H1 (cell line): ENCODE measurements around the gene LITAF. TPM values are rescaled to one million over a fixed set of nuclear protein-coding genes. Genes with fewer than 3 reads are reported as not detected.

Experiments used
- CTCF ChIA-PET: fragments of 300-600 bp; sonication (Branson Sonifier 250); formaldehyde crosslinking; loops from one replicate; lab custom pipeline; 2021; ENCODE audit not compliant: partially characterized antibody; lab: Charles Lee
- POLR2A ChIA-PET: fragments of 300-600 bp; sonication (Branson Sonifier 250); formaldehyde crosslinking; loops from one replicate; lab custom pipeline; 2021; ENCODE audit warnings: inconsistent platforms; ENCODE audit not compliant: partially characterized antibody; lab: Charles Lee
- DNase-seq, 2 experiments: peaks; one replicate each; pipeline versions ENCODE4 v3.0.0 to v3.0.0-alpha.2; 2010 to 2022; ENCODE audit warnings: low spot score in 2 of 2, low read depth in 1 of 2, mixed read lengths in 1 of 2
- FAIRE-seq: peaks from 2 replicates; lab custom pipeline; 2011; peaks lifted over from hg19 to GRCh38; lab: Jason Lieb, UNC
- H2AFZ ChIP-seq: 2 replicates; pipeline ENCODE4 v1.8.1; 2012; ENCODE audit warnings: low read length, inconsistent platforms
- H2AK5ac ChIP-seq: 2 replicates; pipeline ENCODE4 v1.6.1; 2013; ENCODE audit warnings: low read depth, low read length
- H2BK120ac ChIP-seq: replicated peaks from 2 replicates; pipeline ENCODE3; 2013; ENCODE audit warnings: low read depth, low read length, inconsistent platforms
- H2BK12ac ChIP-seq: 2 replicates; pipeline ENCODE4 v1.6.1; 2013; ENCODE audit warnings: low read depth, low read length
- H2BK15ac ChIP-seq: 2 replicates; pipeline ENCODE4 v1.6.1; 2013; ENCODE audit warnings: low read length
- H2BK20ac ChIP-seq: 2 replicates; pipeline ENCODE4 v1.6.1; 2013; ENCODE audit warnings: low read length
- H2BK5ac ChIP-seq: 2 replicates; pipeline ENCODE4 v1.6.1; 2013; ENCODE audit warnings: low read depth, low read length
- H3K14ac ChIP-seq: 2 replicates; pipeline ENCODE4 v1.6.1; 2013; ENCODE audit warnings: inconsistent platforms; ENCODE audit not compliant: insufficient read length
- H3K18ac ChIP-seq: 2 replicates; pipeline ENCODE4 v1.6.1; 2013; ENCODE audit warnings: low read length; ENCODE audit errors: extremely low read depth
- H3K23ac ChIP-seq: 2 replicates; pipeline ENCODE4 v1.6.1; 2013; ENCODE audit warnings: inconsistent platforms; ENCODE audit not compliant: insufficient read length
- H3K23me2 ChIP-seq: 2 replicates; pipeline ENCODE4 v1.6.1; 2013; ENCODE audit warnings: low read depth, low read length
- H3K27ac ChIP-seq: 2 replicates; pipeline ENCODE4 v1.6.1; 2011; ENCODE audit warnings: low read depth, low read length, inconsistent platforms
- H3K27me3 ChIP-seq, 4 experiments: replicated peaks in 1 of 4; 1 replicate in 1 of 4; 2 replicates in 3 of 4; pipeline versions ENCODE4 v1.6.1 to v1.8.1; 2011 to 2013; ENCODE audit warnings: low read length in 3 of 4, mild to moderate bottlenecking in 3 of 4, inconsistent platforms in 2 of 4, mixed read lengths in 2 of 4, moderate library complexity in 1 of 4; ENCODE audit not compliant: control insufficient read depth in 3 of 4, insufficient read depth in 3 of 4; ENCODE audit errors: extremely low read depth in 1 of 4
- H3K36me3 ChIP-seq, 4 experiments: 2 replicates each; pipeline versions ENCODE4 v1.6.1 to v1.8.1; 2011 to 2013; ENCODE audit warnings: mild to moderate bottlenecking in 4 of 4, low read length in 3 of 4, moderate library complexity in 2 of 4, control low read depth in 1 of 4, inconsistent platforms in 1 of 4; ENCODE audit not compliant: insufficient read depth in 4 of 4, control insufficient read depth in 2 of 4
- H3K4ac ChIP-seq: replicated peaks from 2 replicates; pipeline ENCODE3; 2013; ENCODE audit warnings: low read length, low read depth, mixed read lengths, inconsistent platforms; ENCODE audit not compliant: insufficient read length
- H3K4me1 ChIP-seq, 4 experiments: replicated peaks in 1 of 4; 1 replicate in 1 of 4; 2 replicates in 3 of 4; pipeline versions ENCODE4 v1.6.1 to v1.8.1; 2011 to 2013; ENCODE audit warnings: low read length in 3 of 4, inconsistent platforms in 2 of 4, mixed read lengths in 1 of 4; ENCODE audit not compliant: insufficient read depth in 4 of 4, control insufficient read depth in 3 of 4
- H3K4me2 ChIP-seq, 2 experiments: 2 replicates each; pipeline versions ENCODE4 v1.6.1 to v1.8.1; 2011 to 2013; ENCODE audit warnings: low read depth in 2 of 2, low read length in 2 of 2, control low read depth in 1 of 2, inconsistent platforms in 1 of 2, mild to moderate bottlenecking in 1 of 2; ENCODE audit not compliant: insufficient read depth in 1 of 2
- H3K4me3 ChIP-seq, 4 experiments: fragments of 200-600, 300-600 bp in 1 of 4; sonication (generic), shearing (Covaris generic), sonication (Bioruptor Twin) in 1 of 4; 2 replicates each; pipeline versions ENCODE4 v1.5.1 to v1.8.1; 2011 to 2016; ENCODE audit warnings: low read length in 4 of 4, low read depth in 3 of 4, control low read depth in 2 of 4, inconsistent platforms in 2 of 4, mild to moderate bottlenecking in 2 of 4, mixed read lengths in 1 of 4, moderate library complexity in 1 of 4; ENCODE audit not compliant: insufficient read depth in 2 of 4; ENCODE audit errors: extremely low read depth in 1 of 4
- H3K56ac ChIP-seq: replicated peaks from 2 replicates; pipeline ENCODE3; 2013; ENCODE audit warnings: low read depth, mild to moderate bottlenecking, mixed read lengths, low read length, inconsistent platforms; ENCODE audit not compliant: insufficient read length
- H3K79me1 ChIP-seq: 2 replicates; pipeline ENCODE4 v1.6.1; 2013; ENCODE audit warnings: low read depth, low read length, control low read depth
- H3K79me2 ChIP-seq, 2 experiments: 2 replicates each; pipeline versions ENCODE4 v1.6.1 to v1.8.1; 2012 to 2013; ENCODE audit warnings: low read length in 2 of 2, mild to moderate bottlenecking in 2 of 2, inconsistent platforms in 1 of 2; ENCODE audit not compliant: insufficient read depth in 2 of 2, control insufficient read depth in 1 of 2
- H3K9ac ChIP-seq, 4 experiments: replicated peaks in 1 of 4; 1 replicate in 1 of 4; 2 replicates in 3 of 4; pipeline versions ENCODE4 v1.6.1 to v1.8.1; 2011 to 2013; ENCODE audit warnings: low read depth in 3 of 4, low read length in 3 of 4, control low read depth in 2 of 4, mild to moderate bottlenecking in 2 of 4, moderate library complexity in 2 of 4, inconsistent platforms in 1 of 4; ENCODE audit errors: extremely low read depth in 1 of 4
- H3K9me3 ChIP-seq, 2 experiments: 2 replicates each; pipeline versions ENCODE4 v1.6.1 to v1.8.1; 2012 to 2013; ENCODE audit warnings: mild to moderate bottlenecking in 2 of 2, moderate library complexity in 2 of 2, control low read depth in 1 of 2, inconsistent platforms in 1 of 2, low read depth in 1 of 2, low read length in 1 of 2, mixed read lengths in 1 of 2; ENCODE audit not compliant: insufficient read depth in 2 of 2
- H4K20me1 ChIP-seq, 2 experiments: replicated peaks in 1 of 2; 2 replicates each; pipeline versions ENCODE3 to v1.8.1; 2011 to 2013; ENCODE audit warnings: inconsistent platforms in 2 of 2, low read length in 2 of 2, mild to moderate bottlenecking in 1 of 2; ENCODE audit not compliant: insufficient read depth in 2 of 2, control insufficient read depth in 1 of 2
- H4K5ac ChIP-seq: 2 replicates; pipeline ENCODE4 v1.6.1; 2013; ENCODE audit warnings: low read length, low read depth, mixed read lengths, inconsistent platforms; ENCODE audit not compliant: insufficient read length
- H4K8ac ChIP-seq: 2 replicates; pipeline ENCODE4 v1.8.0; 2013; ENCODE audit warnings: mild to moderate bottlenecking, moderate library complexity, low read length, inconsistent platforms; ENCODE audit not compliant: insufficient read depth; ENCODE audit errors: extremely low read depth
- H4K91ac ChIP-seq: replicated peaks from 2 replicates; pipeline ENCODE3; 2013; ENCODE audit warnings: low read length, mixed read lengths, inconsistent platforms; ENCODE audit not compliant: insufficient read length
- CBX8 ChIP-seq: fragments of 300-800, 300-1000 bp; sonication (generic); IDR thresholded peaks from 2 replicates; pipeline ENCODE4 v1.7.1; 2016; ENCODE audit warnings: low read depth, low read length, borderline replicate concordance
- CTCF ChIP-seq, 3 experiments: IDR thresholded peaks; 1 replicate in 2 of 3; 2 replicates in 1 of 3; pipeline versions ENCODE4 v1.5.1 to v1.6.1; 2011; ENCODE audit warnings: low read length in 3 of 3, mild to moderate bottlenecking in 3 of 3, inconsistent platforms in 2 of 3, low read depth in 1 of 3, moderate library complexity in 1 of 3; ENCODE audit not compliant: insufficient read depth in 1 of 3; ENCODE audit errors: control extremely low read depth in 1 of 3
- EGR1 ChIP-seq: IDR thresholded peaks from 2 replicates; pipeline ENCODE4 v1.6.1; 2011; ENCODE audit warnings: low read depth, low read length, borderline replicate concordance
- POU5F1 ChIP-seq: IDR thresholded peaks from 2 replicates; pipeline ENCODE4 v1.6.1; 2011; ENCODE audit warnings: low read depth, mild to moderate bottlenecking, low read length, moderate library complexity
- RFX5 ChIP-seq: IDR thresholded peaks from 2 replicates; pipeline ENCODE4 v1.6.1; 2011; ENCODE audit warnings: low read depth, low read length, improper control_type of control experiment, borderline replicate concordance
- RXRA ChIP-seq: IDR thresholded peaks from 2 replicates; pipeline ENCODE4 v1.6.1; 2011; ENCODE audit warnings: low read depth, mild to moderate bottlenecking, low read length, moderate library complexity; ENCODE audit not compliant: insufficient read depth
- SP4 ChIP-seq: IDR thresholded peaks from 2 replicates; pipeline ENCODE4 v1.6.1; 2012; ENCODE audit warnings: low read length, inconsistent platforms
- SUZ12 ChIP-seq: fragments of 200-600 bp; sonication (generic); IDR thresholded peaks from 2 replicates; pipeline ENCODE4 v1.6.1; 2012; ENCODE audit warnings: mild to moderate bottlenecking, inconsistent platforms, low read length, moderate library complexity, mixed read lengths
- TAF7 ChIP-seq: optimal IDR thresholded peaks from 2 replicates; pipeline ENCODE3; 2011; ENCODE audit warnings: low read depth, mild to moderate bottlenecking, inconsistent platforms, low read length, moderate library complexity, borderline replicate concordance
- TBP ChIP-seq: IDR thresholded peaks from 2 replicates; pipeline ENCODE4 v1.6.1; 2011; ENCODE audit warnings: low read depth, low read length, improper control_type of control experiment
- WGBS, 2 experiments: shearing (Covaris generic) in 1 of 2; methylation state at CpG; one replicate each; pipeline versions ENCODE4 v1.1.6 to v1.1.7; 2013 to 2015; ENCODE audit warnings: low lambda C conversion rate in 2 of 2, mixed read lengths in 2 of 2, inconsistent platforms in 1 of 2, low coverage in 1 of 2, missing lambda C conversion rate in 1 of 2; ENCODE audit not compliant: insufficient replicate concordance in 2 of 2, insufficient coverage in 1 of 2, insufficient read length in 1 of 2; ENCODE audit errors: extremely low coverage in 1 of 2, missing lambda C conversion rate in 1 of 2; 5-methylcytosine and 5-hydroxymethylcytosine counted together
- polyA plus RNA-seq, 7 experiments: library from polyadenylated mRNA; depleted of rRNA in 3 of 7; stranded (reverse) in 5 of 7; unstranded in 2 of 7; fragments of >200 nt in 5 of 7; fragments of 200-250 nt in 2 of 7; gene quantifications; 1 replicate in 5 of 7; 2 replicates in 1 of 7; 4 replicates in 1 of 7; pipeline versions ENCODE4 v1.2.1 to v1.2.3, GENCODE V29; 2011 to 2013; ENCODE audit warnings: missing spikeins in 2 of 7, mixed read lengths in 2 of 7
- total RNA-seq: library from RNA; stranded (reverse); fragmentation: NEBNext Ultra II Directional; extraction: Animal tissue kit (Norgen Biotek cat#: 25700); gene quantifications from 2 replicates; pipeline ENCODE4 v1.2.1, GENCODE V29; 2021

Gene LITAF
- total and polyA plus RNA-seq, 2 of the 8 experiments (the other 6 are each of a cell fraction or from before 2014, with no cell fraction given) = 165 to 205 TPM

GRCh38 chr16:11550791-11551498, 35.8 kb downstream of the LITAF start:
- H4K20me1 ChIP-seq = no peaks in the 10 kb centered on the region
- H3K79me2 ChIP-seq = no peaks in the 10 kb centered on the region
- no peak overlapping the region for H3K56ac ChIP-seq
- H3K23me2 ChIP-seq = no peaks in the 10 kb centered on the region
- no peak overlapping the region for H3K4me3 ChIP-seq
- no peak overlapping the region for H2BK12ac ChIP-seq
- H3K4ac ChIP-seq = no peak overlapping the region
- H2AK5ac ChIP-seq = no peak overlapping the region
- peaks cover 9 to 83% (median 33%) of the 10 kb centered on the region in 4 experiments; a peak in 6 of 8 replicates for H3K36me3 ChIP-seq
- H3K4me1 ChIP-seq = no peaks in the 10 kb centered on the region
- no peaks in the 10 kb centered on the region; a peak in 1 of 7 replicates for H3K27me3 ChIP-seq
- H4K91ac ChIP-seq = no peak overlapping the region
- ChIA-PET POLR2A (no interaction called here), CTCF (interaction anchor here (1.9 kb wide), 1 partner anchor 19 kb away, joined by 9 read pairs; no protein-coding TSS in a partner anchor)
- no peak overlapping the region for H3K4me2 ChIP-seq
- H4K8ac ChIP-seq = no peak overlapping the region
- H4K5ac ChIP-seq = no peak overlapping the region
- no peak overlapping the region for H3K23ac ChIP-seq
- no peak overlapping the region for H2AFZ ChIP-seq
- no peak overlapping the region for H3K27ac ChIP-seq
- no peak overlapping the region for H2BK120ac ChIP-seq
- FAIRE-seq (no peak), DNase-seq (no peak)
- H3K14ac ChIP-seq = no peak overlapping the region
- H3K9ac ChIP-seq = no peak overlapping the region
- H3K79me1 ChIP-seq = no peaks in the 10 kb centered on the region
- WGBS, 2 experiments = 92% methylated on average over 13 of the region's 13 CpGs; no CpG with 5 or more reads in 1 of the 2 experiments
- no peak overlapping the region for H2BK5ac ChIP-seq
- H2BK15ac ChIP-seq = no peak overlapping the region
- no peaks in the 10 kb centered on the region for H3K9me3 ChIP-seq
- H3K18ac ChIP-seq = no peak overlapping the region
- no peak overlapping the region for H2BK20ac ChIP-seq
- TF ChIP-seq SP4 = no peak
- no peak for TF ChIP-seq TAF7
- TF ChIP-seq SUZ12 = no peak
- TF ChIP-seq EGR1 = no peak
- no peak for TF ChIP-seq TBP
- TF ChIP-seq CBX8 = no peak
- TF ChIP-seq CTCF (IDR thresholded peaks at IDR 0.05; ENCODE audit: control extremely low read depth in 1 of 3, insufficient read depth in 1 of 3, low read depth in 1 of 3, low read length in 3 of 3) = no peak
- TF ChIP-seq POU5F1 = no peak
- no peak for TF ChIP-seq RFX5
- no peak for TF ChIP-seq RXRA
